Memory B cell (primary cell): ENCODE results near the gene SNRPD2.

Experiments used
- ATAC-seq: fragments of 150-1000 bp; cut with Tn5 transposase; 2 replicates; pipeline ENCODE4 v1.10.0; 2021; ENCODE audit warnings: low read depth, mild to moderate bottlenecking, moderate library complexity
- DNase-seq, 2 donors: peaks; one replicate each; pipeline ENCODE4 v3.0.0; 2022; ENCODE audit warnings: low spot score in 2 of 2
- H3K27ac Mint-ChIP-seq: one replicate; pipeline ENCODE4 v1.8.0; 2022; ENCODE audit warnings: mild to moderate bottlenecking, moderate library complexity, mixed read lengths
- H3K27me3 Mint-ChIP-seq: one replicate; pipeline ENCODE4 v1.8.0; 2022; ENCODE audit warnings: mixed read lengths
- H3K36me3 Mint-ChIP-seq: one replicate; pipeline ENCODE4 v1.8.0; 2022; ENCODE audit warnings: mild to moderate bottlenecking, mixed read lengths
- H3K4me1 Mint-ChIP-seq: one replicate; pipeline ENCODE4 v1.8.0; 2022; ENCODE audit warnings: mixed read lengths
- H3K4me3 Mint-ChIP-seq: one replicate; pipeline ENCODE4 v1.8.0; 2022; ENCODE audit warnings: mild to moderate bottlenecking, moderate library complexity, mixed read lengths
- H3K9me3 Mint-ChIP-seq: one replicate; pipeline ENCODE4 v1.8.0; 2022; ENCODE audit warnings: mixed read lengths

Gene SNRPD2

DNA sequence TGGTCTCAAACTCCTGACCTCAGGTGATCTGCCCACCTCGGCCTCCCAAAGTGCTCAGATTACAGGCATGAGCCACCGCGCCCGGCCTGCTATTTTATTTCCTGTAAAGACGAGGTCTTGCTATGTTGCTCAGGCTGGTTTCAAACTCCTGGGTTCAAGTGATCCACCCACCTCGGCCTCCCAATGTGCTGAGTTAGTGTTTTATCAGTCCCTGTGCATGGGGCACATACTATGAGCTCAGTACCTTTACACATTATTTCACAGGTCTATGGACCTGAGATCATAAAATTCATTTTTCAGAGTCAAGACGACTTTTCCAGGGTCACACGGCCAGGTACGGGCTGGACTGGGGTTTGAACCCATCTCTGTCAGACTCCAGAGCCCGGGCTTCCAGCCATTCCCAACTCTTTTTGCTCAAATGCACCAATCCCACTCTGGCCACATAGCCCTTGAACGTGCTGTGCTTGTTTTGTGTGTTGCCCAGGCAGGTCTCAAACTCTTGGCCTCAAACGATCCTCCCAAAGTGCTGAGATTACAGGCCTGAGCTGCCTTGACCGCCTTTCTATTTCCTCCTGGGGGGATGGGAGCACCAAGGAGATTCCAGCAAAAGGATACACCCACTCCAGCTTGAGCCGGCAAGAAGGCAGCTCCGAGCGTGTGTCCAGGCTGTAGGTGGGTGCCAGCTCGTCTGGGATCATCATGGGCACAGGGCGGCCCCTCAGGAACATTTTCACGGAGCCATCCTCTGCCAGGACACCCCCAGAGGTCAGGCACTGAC, 53.7 kb downstream of the SNRPD2 start:
- no peaks in the 10 kb centered on the region for H3K9me3 Mint-ChIP-seq
- ATAC-seq (no peak), DNase-seq (no peak)
- H3K27me3 Mint-ChIP-seq, result no peaks in the 10 kb centered on the region
- H3K36me3 Mint-ChIP-seq, result no peaks in the 10 kb centered on the region
- H3K4me1 Mint-ChIP-seq, result peaks cover 19% of the 10 kb centered on the region
- H3K27ac Mint-ChIP-seq, result no peak overlapping the region
- H3K4me3 Mint-ChIP-seq, result peak overlapping the region; percentile 24
